Gastrocnemius medialis (tissue), 4 donors: ENCODE results near the gene ACBD6. TPM values are rescaled to one million over a fixed set of nuclear protein-coding genes. Genes with fewer than 3 reads are reported as not detected.

Source experiments
- ATAC-seq, 2 donors: fragments of 150-250 bp; one replicate each; pipeline ENCODE4 v1.9.1; 2016
- DNase-seq, 2 donors: peaks; one replicate each; pipeline ENCODE4 v3.0.0-alpha.2; 2019
- H3K27ac ChIP-seq, 4 donors: fragments of 200-600 bp; sonication (generic); 1 replicate in 1 of 4; 2 replicates in 3 of 4; pipeline ENCODE4 v1.5.1; 2016 to 2018; ENCODE audit warnings: mild to moderate bottlenecking in 2 of 4, moderate library complexity in 1 of 4
- H3K27me3 ChIP-seq, 3 donors: fragments of 200-600 bp; sonication (generic) in 2 of 3; 1 replicate in 1 of 3; 2 replicates in 2 of 3; pipeline versions ENCODE4 v1.5.1 to v1.6.0; 2016 to 2019; ENCODE audit warnings: mild to moderate bottlenecking in 1 of 3, moderate library complexity in 1 of 3
- H3K36me3 ChIP-seq, 2 donors: fragments of 200-600 bp; sonication (generic) in 1 of 2; one replicate each; pipeline ENCODE4 v1.5.1; 2017 to 2018
- H3K4me1 ChIP-seq, 2 donors: fragments of 200-600 bp; sonication (generic) in 1 of 2; one replicate each; pipeline ENCODE4 v1.5.1; 2016 to 2017; ENCODE audit warnings: mild to moderate bottlenecking in 2 of 2
- H3K4me3 ChIP-seq, 4 donors: fragments of 200-600 bp; sonication (generic) in 3 of 4; 1 replicate in 1 of 4; 2 replicates in 3 of 4; pipeline ENCODE4 v1.5.1; 2016 to 2019; ENCODE audit warnings: mild to moderate bottlenecking in 2 of 4
- H3K9me3 ChIP-seq, 3 donors: fragments of 200-600 bp; sonication (generic) in 2 of 3; 1 replicate in 1 of 3; 2 replicates in 2 of 3; pipeline ENCODE4 v1.5.1; 2016 to 2019
- POLR2A ChIP-seq, 2 donors: fragments of 450-650 bp; IDR thresholded peaks; one replicate each; pipeline ENCODE4 v1.6.1; 2017; ENCODE audit warnings: antibody characterized with exemption in 2 of 2, mild to moderate bottlenecking in 2 of 2, moderate library complexity in 2 of 2
- in situ Hi-C, 4 donors: fragments of 200-750 bp; cut with MboI; loops; one replicate each; pipeline versions ENCODE4 v1.15.0 to v1.8.0; 2017; ENCODE audit warnings: low sequenced_read_pairs in 4 of 4
- intact Hi-C: fragments of 100-400 bp; cut with DNase I; formaldehyde crosslinking; loops from one replicate; pipeline ENCODE4 v1.15.1; 2023; ENCODE audit warnings: low total_unique reads
- total RNA-seq, 4 donors: library from RNA; depleted of rRNA; stranded (reverse); fragments of >200 nt; gene quantifications; one replicate each; pipeline versions ENCODE4 v1.1.0 to v1.2.3, GENCODE V29; 2016
- TF ChIP-seq, protein P1 (sequence below), 5 experiments: fragments of 450-650 bp in 3 of 5; fragments of 200-600 bp in 2 of 5; sonication (generic) in 2 of 5; IDR thresholded peaks in 4 of 5; conservative IDR thresholded peaks in 1 of 5; 1 replicate in 4 of 5; 2 replicates in 1 of 5; pipeline ENCODE4 v1.5.1; 2016 to 2019; ENCODE audit warnings: antibody characterized with exemption in 5 of 5, mild to moderate bottlenecking in 3 of 5, moderate library complexity in 3 of 5

ACBD6 gene
- total RNA-seq, 4 donors from 2014 or later = 15.0 to 27.4 (median 19.1) TPM

DNA sequence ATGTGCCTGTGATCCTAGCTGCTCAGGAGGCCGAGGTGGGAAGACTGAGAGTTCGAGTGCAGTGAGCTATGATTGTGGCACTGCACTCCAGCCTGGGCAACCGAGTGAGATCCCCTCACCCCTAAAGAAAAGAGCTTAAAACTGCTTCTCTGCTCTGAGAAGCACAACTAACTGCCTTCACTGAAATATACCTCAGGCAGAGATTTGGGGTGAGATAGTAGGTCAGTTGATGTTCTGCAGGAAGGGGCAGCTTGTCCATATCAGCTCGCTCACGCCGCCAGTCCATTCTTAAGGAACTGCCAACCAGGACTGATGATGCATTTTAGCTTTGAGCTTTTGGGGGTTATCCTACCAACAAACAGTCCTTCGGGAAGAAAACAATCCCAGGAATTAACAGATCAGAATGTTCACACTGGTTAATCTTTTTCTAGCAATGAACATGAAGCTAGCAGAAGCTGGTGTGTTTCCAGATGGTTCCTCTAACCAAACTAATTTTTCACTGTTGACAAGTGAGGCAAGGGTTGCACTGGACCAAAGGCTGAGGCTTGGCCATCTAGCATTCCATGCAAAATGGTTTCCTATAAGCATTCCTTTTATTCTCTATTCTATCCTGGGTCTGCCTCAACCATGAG is 240.7 kb downstream of the ACBD6 start:
- no peaks in the 10 kb centered on the region for H3K36me3 ChIP-seq
- ATAC-seq (no peak), DNase-seq (no peak)
- intact Hi-C loops = no loop called here
- TF ChIP-seq, protein P1, sequence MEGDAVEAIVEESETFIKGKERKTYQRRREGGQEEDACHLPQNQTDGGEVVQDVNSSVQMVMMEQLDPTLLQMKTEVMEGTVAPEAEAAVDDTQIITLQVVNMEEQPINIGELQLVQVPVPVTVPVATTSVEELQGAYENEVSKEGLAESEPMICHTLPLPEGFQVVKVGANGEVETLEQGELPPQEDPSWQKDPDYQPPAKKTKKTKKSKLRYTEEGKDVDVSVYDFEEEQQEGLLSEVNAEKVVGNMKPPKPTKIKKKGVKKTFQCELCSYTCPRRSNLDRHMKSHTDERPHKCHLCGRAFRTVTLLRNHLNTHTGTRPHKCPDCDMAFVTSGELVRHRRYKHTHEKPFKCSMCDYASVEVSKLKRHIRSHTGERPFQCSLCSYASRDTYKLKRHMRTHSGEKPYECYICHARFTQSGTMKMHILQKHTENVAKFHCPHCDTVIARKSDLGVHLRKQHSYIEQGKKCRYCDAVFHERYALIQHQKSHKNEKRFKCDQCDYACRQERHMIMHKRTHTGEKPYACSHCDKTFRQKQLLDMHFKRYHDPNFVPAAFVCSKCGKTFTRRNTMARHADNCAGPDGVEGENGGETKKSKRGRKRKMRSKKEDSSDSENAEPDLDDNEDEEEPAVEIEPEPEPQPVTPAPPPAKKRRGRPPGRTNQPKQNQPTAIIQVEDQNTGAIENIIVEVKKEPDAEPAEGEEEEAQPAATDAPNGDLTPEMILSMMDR (IDR thresholded peaks at IDR 0.05 in 4 of 5, conservative IDR thresholded peaks at IDR 0.05 in 1 of 5) = no peak
- no peak for TF ChIP-seq POLR2A (IDR thresholded peaks at IDR 0.05)
- H3K27ac ChIP-seq = no peak overlapping the region
- H3K4me1 ChIP-seq = no peaks in the 10 kb centered on the region
- H3K27me3 ChIP-seq = peaks cover 41 to 48% (median 45%) of the 10 kb centered on the region in 3 donors
- in situ Hi-C loops = no loop called here
- no peak overlapping the region for H3K4me3 ChIP-seq
- H3K9me3 ChIP-seq = no peaks in the 10 kb centered on the region

DNA sequence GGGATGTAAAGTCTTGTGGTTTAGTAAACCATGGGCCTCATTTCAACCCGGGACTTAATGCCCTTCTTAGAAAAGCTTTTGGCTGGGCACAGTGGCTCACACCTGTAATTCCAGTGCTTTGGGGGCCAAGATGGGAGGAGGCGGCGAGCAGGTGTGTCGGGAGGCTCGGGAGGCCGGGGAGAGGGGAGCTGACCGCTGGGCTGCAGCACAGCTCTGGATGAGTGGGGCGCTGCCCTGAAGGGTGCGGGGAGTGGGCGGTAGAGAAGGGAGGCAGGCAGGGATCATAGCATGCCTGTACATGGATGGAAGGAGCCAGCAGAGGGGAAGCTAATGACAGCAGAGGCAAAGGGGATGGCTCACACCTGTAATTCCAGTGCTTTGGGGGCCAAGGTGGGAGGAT is 241.3 kb downstream of the ACBD6 start:
- no peaks in the 10 kb centered on the region for H3K9me3 ChIP-seq
- ATAC-seq (no peak), DNase-seq (no peak)
- peaks cover 45 to 49% (median 45%) of the 10 kb centered on the region in 3 donors for H3K27me3 ChIP-seq
- no peaks in the 10 kb centered on the region for H3K4me1 ChIP-seq
- intact Hi-C loops = no loop called here
- no peak overlapping the region for H3K27ac ChIP-seq
- TF ChIP-seq, protein P1 (IDR thresholded peaks at IDR 0.05 in 4 of 5, conservative IDR thresholded peaks at IDR 0.05 in 1 of 5) = no peak
- in situ Hi-C loops = no loop called here
- H3K4me3 ChIP-seq = no peak overlapping the region
- H3K36me3 ChIP-seq = no peaks in the 10 kb centered on the region

DNA sequence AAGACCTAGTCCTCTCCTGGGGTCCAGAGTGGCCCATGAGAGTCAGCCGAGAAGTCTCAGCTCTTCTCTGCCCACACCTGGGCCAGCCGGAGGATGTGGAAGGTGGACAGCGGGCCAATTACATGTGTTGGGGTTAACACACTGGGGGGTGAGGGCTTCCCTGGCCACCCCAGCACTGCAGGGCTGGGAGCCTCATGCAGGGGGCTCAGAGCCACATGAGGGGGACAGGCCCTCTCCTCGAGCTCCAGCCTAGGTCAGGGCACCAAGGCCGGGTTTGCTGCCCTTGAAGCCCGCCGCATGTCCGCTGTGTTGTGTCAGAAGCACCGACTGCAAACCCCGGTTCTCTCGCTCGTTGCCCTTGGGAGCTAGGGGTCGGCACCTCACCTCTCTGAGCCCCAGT is 241.8 kb downstream of the ACBD6 start:
- Histone ChIP-seq H3K9me3 (no peaks in the 10 kb centered on the region), H3K4me1 (no peaks in the 10 kb centered on the region), H3K27ac (no peak overlapping the region), H3K4me3 (no peak overlapping the region), H3K27me3 (peaks cover 45 to 51% (median 48%) of the 10 kb centered on the region in 3 donors), H3K36me3 (no peaks in the 10 kb centered on the region)
- ATAC-seq (no peak), DNase-seq (no peak)
- intact Hi-C loops (no loop called here), in situ Hi-C loops (no loop called here)
- no peak for TF ChIP-seq POLR2A (IDR thresholded peaks at IDR 0.05)
- TF ChIP-seq, protein P1 (IDR thresholded peaks at IDR 0.05 in 4 of 5, conservative IDR thresholded peaks at IDR 0.05 in 1 of 5) = no peak

DNA sequence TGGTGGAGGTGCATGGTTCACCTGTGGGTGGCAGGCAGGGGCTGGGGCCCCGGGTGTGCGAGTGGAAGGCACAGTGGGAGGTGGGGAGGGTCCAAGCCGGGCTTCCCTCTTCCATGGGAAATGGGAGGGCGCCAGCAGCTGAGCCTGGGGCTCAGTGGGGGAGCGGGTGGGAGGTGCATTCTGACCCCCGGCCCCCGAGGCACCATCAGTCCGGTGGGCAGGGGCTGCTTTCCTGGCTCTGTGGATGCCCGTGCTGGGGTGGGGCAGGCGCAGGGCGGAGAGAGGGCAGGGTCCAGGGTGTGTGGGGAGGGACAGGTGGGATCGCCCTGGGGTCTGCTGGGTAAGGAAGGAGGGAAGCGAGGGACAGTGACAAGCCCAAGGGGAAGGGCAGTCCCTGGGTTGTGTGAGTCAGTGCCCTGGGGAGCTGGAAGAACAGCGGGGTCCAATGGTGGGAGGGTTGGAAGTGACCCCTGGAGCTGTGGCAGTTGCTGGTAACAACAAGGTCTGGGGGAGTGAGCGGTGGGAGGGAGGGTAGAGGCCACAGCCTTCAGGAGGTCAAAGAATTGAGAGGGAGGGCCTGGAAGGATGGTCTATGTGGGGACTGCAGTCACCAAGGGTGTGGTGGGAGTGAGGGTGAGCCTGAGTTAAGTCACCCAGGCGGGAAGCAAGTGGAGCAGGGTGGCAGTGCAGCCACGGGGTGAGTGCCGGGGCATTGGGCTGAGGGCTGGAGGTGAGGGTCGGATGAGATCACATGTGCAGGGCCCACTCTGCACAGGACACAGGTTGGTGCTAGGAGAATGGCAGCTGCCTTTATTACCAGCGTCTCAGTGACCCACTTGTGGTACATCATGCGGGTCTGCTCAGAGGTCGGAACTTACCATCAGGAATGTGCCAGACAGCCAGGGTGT is 242.7 kb downstream of the ACBD6 start:
- Histone ChIP-seq H3K27me3 (peaks cover 45 to 58% (median 48%) of the 10 kb centered on the region in 3 donors), H3K27ac (no peak overlapping the region)
- in situ Hi-C loops = loop anchor here in 1 of 4 donors (10.0 kb wide), 1 partner anchor 215 kb away; no protein-coding TSS in a partner anchor

More for the DNA sequence above, 242.7 kb downstream of the ACBD6 start:
- intact Hi-C loops = no loop called here
- Histone ChIP-seq H3K9me3 (no peaks in the 10 kb centered on the region), H3K4me1 (no peaks in the 10 kb centered on the region), H3K4me3 (no peak overlapping the region), H3K36me3 (no peaks in the 10 kb centered on the region)
- no peak for DNase-seq
- ATAC-seq = no peak
- no peak for TF ChIP-seq POLR2A (IDR thresholded peaks at IDR 0.05)
- TF ChIP-seq, protein P1 (IDR thresholded peaks at IDR 0.05 in 4 of 5, conservative IDR thresholded peaks at IDR 0.05 in 1 of 5) = no peak
